ENCODE results near the gene P2RY6.

P2RY6 gene

DNA sequence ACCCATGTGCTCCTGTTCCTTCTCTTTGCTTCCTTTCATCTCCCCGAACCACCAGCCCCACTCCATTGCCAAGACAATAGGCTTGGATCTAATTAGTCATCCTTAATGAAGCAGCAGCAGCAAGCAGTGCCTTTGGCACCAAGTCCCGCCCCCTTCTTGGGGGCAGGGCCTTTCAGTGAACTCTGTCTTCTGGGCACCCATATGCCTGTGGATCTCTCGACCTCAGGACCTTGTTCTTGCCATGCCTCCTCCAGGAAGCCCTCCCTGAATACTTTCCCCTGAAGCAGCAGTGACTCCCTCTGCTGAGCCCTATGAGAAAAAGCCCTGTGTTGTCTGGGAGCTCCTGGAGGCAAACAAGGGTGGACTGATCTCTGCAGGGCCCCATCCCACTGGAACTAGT lies 68.0 kb downstream of the P2RY6 start:
- no peak for DNase-seq

DNA sequence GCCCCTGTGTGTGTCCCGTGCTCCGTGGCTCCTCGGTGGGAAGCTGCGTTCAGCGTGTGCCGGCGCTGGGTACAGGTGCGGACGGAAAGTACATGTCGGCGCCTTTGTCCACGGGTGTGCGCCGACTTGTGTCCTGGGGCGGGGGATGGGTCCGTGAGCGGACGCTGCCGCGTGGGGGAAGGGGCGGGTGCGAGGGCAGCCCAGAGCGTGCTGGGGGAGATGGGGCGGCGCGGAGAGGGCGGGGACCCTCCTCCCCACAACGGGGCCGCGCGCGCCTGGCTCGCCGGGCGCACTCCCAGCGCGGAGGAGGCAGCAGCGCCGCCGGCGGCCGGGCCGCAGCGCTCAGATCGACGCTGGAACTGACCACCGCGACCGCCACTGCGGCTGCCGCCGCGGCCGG lies 70.5 kb downstream of the P2RY6 start:
- DNase-seq = no peak

DNA sequence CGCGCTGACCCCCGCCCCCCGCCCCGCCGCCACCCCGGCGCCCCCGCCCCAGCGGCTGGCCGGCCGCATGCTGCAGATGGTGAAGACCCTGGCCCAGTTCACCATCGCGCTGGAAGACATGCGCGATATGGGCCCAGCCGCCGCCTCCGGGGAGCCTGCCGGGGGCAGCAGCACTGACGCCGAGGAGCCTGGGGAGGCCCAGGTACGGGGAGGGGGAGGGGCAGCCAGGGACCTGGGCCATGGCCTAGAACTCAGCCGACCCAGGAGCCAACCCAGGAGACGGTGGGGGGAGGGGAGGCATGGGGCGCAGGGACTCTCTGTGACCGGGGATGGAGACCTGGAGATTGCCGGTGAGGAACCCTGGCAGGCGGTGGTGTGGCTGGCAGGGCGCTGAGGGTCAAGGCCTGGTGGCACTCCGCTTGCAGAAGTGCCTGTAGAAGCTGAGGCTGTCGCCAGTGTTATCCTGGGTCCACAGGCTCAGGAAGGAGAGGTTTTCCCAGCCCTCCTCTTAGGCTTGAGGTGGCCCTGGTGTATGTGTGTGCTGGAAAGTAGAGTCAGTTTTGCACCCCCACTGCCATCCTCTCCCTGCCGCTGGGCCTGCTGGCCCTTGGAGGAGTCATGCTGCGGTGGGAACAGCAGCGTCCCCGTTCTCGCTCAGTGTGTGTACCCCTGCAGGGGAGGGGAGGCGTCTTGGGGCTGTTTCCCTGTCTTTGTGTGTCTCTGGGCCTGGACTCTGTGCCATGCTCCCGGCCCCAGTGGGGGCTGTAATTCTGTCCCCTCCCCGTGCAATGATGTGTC lies 71.1 kb downstream of the P2RY6 start:
- no peak for DNase-seq

DNA sequence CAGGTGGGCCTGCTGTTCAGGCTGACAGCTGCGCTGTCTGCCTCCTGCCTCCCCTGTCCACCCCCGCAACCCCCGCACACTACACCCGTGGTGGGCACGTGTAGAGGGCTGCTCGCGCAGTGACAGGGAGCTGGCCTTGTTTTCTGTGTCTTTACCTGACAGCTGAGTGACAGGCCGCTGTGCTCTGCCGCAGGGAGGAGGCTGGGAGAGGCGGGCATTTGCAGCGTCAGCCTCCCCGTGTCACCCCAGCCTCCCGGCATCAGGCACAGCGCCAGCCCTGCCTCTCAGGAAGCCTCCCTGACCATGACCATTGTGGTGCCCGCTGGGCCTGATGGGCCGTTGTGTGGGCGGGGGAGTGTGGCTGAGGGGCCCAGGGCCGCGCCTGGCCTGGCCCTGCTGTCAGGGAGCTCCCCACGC lies 72.1 kb downstream of the P2RY6 start:
- no peak for DNase-seq

DNA sequence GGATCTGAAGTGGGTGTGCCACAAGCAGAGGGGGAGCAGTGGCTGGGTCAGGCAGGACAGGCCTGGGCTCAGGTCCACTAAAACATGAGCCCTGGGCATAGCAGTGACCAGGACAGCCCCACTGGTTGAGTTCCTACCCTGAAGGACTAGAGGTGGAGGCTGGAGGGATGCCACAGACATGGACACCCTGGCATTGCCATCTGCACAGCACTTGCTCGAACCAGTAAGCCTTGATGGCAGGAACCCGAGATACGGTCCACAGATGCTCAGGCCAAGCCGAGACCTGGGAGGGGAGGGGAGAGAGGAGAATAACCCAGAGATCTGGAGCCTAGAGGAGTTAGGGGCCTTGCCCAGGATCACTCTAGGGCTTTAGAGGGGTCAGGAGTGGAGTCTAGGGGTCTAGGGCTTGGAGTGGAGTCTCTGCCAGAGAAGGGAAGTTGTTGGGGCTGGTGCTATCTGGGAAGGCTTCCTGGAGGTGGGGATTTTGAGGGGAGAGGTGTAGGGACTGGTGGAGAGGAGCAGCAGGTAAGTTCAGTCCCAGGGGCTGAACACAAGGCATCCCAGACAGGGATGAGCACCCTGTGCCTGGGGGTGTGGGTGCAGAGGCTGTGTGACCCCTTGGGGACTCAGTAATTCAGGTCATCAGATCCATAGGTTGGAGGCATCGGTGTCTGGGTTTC lies 73.5 kb downstream of the P2RY6 start:
- DNase-seq = no peak

DNA sequence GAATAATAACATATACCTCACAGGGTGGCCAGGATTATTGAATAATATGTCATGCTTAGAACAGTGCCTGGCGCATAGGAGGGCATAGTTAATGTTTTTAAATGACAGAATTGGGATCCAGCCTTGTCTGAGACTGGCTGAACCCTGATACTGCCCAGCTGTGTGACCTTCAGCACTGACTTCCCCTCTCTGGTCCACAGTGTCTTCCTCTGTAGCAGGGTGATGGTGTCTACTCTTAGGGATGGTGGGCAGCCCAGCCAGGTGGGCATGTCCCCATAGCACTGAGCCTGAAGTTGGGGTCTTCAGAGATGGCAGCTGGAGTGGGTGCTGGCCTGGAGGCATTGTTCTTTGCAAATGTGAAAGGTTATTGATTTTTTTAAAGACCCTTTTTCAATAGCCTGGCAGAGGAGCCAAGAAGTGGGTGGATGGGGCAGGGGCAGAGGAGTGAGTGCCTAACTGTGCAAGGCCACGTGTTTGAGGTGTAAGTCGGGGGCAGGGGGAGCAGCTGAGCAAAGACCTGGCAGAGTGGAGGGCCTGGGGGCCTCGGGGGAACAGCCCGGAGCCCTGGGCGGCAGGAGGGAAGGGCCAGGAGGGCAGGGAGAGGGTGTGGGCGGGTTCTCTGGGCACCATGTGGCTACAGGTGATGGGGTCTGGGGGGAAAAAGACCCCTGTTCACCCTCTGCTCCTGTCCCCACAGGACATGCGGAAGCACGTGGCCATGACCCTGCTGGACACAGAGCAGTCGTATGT lies 74.2 kb downstream of the P2RY6 start:
- DNase-seq = no peak

DNA sequence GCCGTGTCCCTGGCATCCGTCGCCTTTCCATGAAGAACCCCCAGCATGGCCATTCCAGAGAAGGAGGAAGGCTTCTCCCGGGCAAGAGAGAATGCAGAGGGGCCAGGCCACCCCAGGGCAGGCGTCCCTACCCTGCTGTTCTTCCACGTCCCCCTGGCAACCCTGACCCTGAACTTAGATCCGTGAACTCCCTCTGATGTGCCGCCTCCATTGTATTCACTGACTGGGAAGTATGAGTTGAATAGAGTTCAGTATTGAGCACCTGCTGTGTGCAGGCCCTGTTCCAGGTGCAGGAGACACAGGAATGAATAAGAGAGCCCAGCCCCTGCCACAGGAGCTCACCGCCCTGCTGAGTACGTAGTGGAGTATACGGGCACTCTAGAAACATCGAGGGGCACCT lies 74.9 kb downstream of the P2RY6 start:
- no peak for DNase-seq

Data from GF-D8 (cell line).